ENCODE measurements around the gene PPP2R3A. TPM values are rescaled to one million over a fixed set of nuclear protein-coding genes. Genes with fewer than 3 reads are reported as not detected.
A peak's percentile ranks its signal among the peaks of the same experiment; 100 is the strongest.

The PPP2R3A gene
- total RNA-seq, 1 experiment from 2014 or later = 1.1 TPM

- CTCF ChIA-PET = no interaction called here
- Histone ChIP-seq H3K4me1 (ENCODE audit: insufficient read depth, low read length, poor library complexity, severe bottlenecking) (peaks cover 34% of the 10 kb centered on the region), H3K4me3 (ENCODE audit: low read depth, low read length, poor library complexity, severe bottlenecking) (no peak overlapping the region), H3K27ac (ENCODE audit: low read depth, low read length, poor library complexity, severe bottlenecking) (no peak overlapping the region), H3K36me3 (ENCODE audit: insufficient read depth, low read length, poor library complexity, severe bottlenecking) (peaks cover 13% of the 10 kb centered on the region), H3K27me3 (replicated peaks; ENCODE audit: insufficient read depth, low read depth, low read length, poor library complexity) (no peaks in the 10 kb centered on the region), H3K9me3 (ENCODE audit: low read depth, low read length, poor library complexity, severe bottlenecking) (no peaks in the 10 kb centered on the region)
- BruUV-seq (replicated peaks) = TSS peak; percentile 17
- DNase-seq (ENCODE audit: low spot score) = peak; percentile 46
- intact Hi-C loops (cut with micrococcal nuclease; ENCODE audit: unreplicated experiment) = no loop called here
- POLR2A ChIA-PET (ENCODE audit: low non-redundant PET) = no interaction called here
- TF ChIP-seq CTCF (conservative IDR thresholded peaks at IDR 0.05; ENCODE audit: low read depth, low read length) (no peak), EZH2 (IDR thresholded peaks at IDR 0.05; ENCODE audit: borderline replicate concordance, low read depth, low read length, poor library complexity, severe bottlenecking) (no peak)
These were observed 184.1 kb downstream of the PPP2R3A start for GRCh38 chr3:136149667-136150066.

- H3K27me3 ChIP-seq (replicated peaks; ENCODE audit: insufficient read depth, low read depth, low read length, poor library complexity) = no peaks in the 10 kb centered on the region
- BruUV-seq (replicated peaks) = no TSS peak
- H3K4me1 ChIP-seq (ENCODE audit: insufficient read depth, low read length, poor library complexity, severe bottlenecking) = peaks cover 34% of the 10 kb centered on the region
- H3K4me3 ChIP-seq (ENCODE audit: low read depth, low read length, poor library complexity, severe bottlenecking) = no peak overlapping the region
- intact Hi-C loops (cut with micrococcal nuclease; ENCODE audit: unreplicated experiment) = no loop called here
- TF ChIP-seq EZH2 (IDR thresholded peaks at IDR 0.05; ENCODE audit: borderline replicate concordance, low read depth, low read length, poor library complexity, severe bottlenecking) = no peak
- no peak for TF ChIP-seq CTCF (conservative IDR thresholded peaks at IDR 0.05; ENCODE audit: low read depth, low read length)
- H3K27ac ChIP-seq (ENCODE audit: low read depth, low read length, poor library complexity, severe bottlenecking) = peak overlapping the region; percentile 22
- ChIA-PET POLR2A (ENCODE audit: low non-redundant PET) (no interaction called here), CTCF (no interaction called here)
- H3K36me3 ChIP-seq (ENCODE audit: insufficient read depth, low read length, poor library complexity, severe bottlenecking) = peaks cover 13% of the 10 kb centered on the region
- no peak for DNase-seq (ENCODE audit: low spot score)
- H3K9me3 ChIP-seq (ENCODE audit: low read depth, low read length, poor library complexity, severe bottlenecking) = no peaks in the 10 kb centered on the region
These were observed 185.7 kb downstream of the PPP2R3A start for GRCh38 chr3:136151219-136151618.

GRCh38 chr3:136152176-136152843 is 186.8 kb downstream of the PPP2R3A start:
- CTCF ChIA-PET = no interaction called here
- H3K27ac ChIP-seq (ENCODE audit: low read depth, low read length, poor library complexity, severe bottlenecking) = peak overlapping the region; percentile 2
- intact Hi-C loops (cut with micrococcal nuclease; ENCODE audit: unreplicated experiment) = no loop called here
- POLR2A ChIA-PET (ENCODE audit: low non-redundant PET) = no interaction called here
- H3K4me1 ChIP-seq (ENCODE audit: insufficient read depth, low read length, poor library complexity, severe bottlenecking) = peaks cover 32% of the 10 kb centered on the region
- no TSS peak for BruUV-seq (replicated peaks)
- no peak for DNase-seq (ENCODE audit: low spot score)
- TF ChIP-seq CTCF (conservative IDR thresholded peaks at IDR 0.05; ENCODE audit: low read depth, low read length) (no peak), EZH2 (IDR thresholded peaks at IDR 0.05; ENCODE audit: borderline replicate concordance, low read depth, low read length, poor library complexity, severe bottlenecking) (no peak)
- no peaks in the 10 kb centered on the region for H3K27me3 ChIP-seq (replicated peaks; ENCODE audit: insufficient read depth, low read depth, low read length, poor library complexity)
- no peak overlapping the region for H3K4me3 ChIP-seq (ENCODE audit: low read depth, low read length, poor library complexity, severe bottlenecking)
- H3K36me3 ChIP-seq (ENCODE audit: insufficient read depth, low read length, poor library complexity, severe bottlenecking) = peaks cover 13% of the 10 kb centered on the region
- no peaks in the 10 kb centered on the region for H3K9me3 ChIP-seq (ENCODE audit: low read depth, low read length, poor library complexity, severe bottlenecking)

All from A673 (cell line).